ENCODE data around the gene FAR1.
"Not testable (repeated sequence)": the region's sequence is repeated elsewhere in the genome, so short reads cannot be mapped to it uniquely, and the experiment has no call there.

FAR1 gene

DNA sequence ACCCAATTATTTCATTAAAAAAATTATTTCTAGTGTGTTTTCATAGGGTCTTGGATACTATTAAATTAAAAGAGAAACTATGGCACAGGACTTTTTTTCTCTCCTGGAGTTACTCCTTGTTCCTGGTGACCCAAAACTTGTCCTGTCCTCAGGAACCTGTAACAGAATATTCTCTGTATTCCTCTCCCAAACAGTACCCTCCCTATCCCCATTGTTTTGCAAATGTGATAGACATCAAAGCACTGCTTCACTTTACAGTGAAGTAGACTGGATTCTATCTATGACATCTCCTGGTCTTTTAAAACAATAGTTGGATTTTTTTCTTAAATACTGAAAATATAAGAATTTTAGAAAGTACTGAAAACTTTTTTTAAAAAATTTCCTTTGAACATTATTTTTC lies 37.2 kb downstream of the FAR1 start:
- DNase-seq (ENCODE audit: low read depth) = no peak

DNA sequence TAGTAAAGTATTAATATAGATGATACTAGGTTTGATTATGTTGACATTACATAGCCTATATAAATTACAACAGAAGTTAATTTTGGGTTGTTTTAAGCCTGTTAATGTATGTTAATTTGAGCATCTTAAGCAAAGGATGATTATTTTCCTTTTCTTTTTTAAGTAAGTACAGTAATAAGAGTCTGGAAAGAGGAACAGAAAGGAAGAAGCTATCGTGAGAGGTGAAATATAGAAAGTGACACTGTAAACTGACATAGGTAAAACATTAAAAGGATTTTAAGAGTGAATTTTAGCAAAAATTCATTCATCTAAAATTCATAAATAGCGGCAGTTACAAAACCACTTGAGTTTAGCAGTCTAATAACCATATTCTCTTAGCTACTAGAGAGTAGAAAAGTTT lies 45.5 kb downstream of the FAR1 start:
- no peak for DNase-seq (ENCODE audit: low read depth)

DNA sequence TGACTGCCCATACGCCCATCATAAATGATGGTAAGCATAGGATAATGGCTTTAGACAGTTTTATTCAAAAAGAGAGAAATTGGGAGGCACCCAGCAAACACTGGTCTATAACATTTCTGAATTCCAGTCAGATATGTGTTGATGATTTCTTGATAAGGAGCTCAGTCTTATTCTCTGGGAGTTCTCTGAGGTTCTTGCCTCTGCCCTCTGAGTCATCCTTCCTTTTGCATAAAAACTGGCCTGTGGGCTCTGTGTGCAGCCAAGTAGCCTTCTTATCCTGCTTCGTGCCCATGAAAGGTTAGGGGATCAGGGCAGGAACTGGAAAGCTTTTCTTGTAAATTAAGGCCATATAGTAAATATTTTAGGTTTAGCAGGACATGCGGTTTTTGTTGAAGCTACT lies 48.9 kb downstream of the FAR1 start:
- DNase-seq (ENCODE audit: low read depth) = no peak

DNA sequence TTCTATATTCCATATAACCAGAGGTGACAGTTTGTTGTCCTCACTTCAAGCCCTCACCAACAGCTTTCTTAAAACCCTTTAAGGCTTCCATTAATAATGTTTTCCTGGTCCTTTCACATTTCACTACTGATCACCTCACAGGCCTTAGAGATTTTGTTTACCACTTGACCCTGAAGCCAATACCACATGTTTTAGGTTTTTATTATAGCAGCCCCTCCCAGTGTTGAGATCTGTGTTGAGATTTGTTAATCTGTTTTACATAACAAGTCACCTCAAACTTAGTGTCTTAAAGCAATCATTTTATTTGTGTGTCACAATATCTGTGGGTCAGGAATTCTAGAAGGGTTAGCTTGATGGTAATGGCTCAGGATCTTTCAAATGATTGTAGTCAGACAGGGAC lies 49.9 kb downstream of the FAR1 start:
- no peak for DNase-seq (ENCODE audit: low read depth)

DNA sequence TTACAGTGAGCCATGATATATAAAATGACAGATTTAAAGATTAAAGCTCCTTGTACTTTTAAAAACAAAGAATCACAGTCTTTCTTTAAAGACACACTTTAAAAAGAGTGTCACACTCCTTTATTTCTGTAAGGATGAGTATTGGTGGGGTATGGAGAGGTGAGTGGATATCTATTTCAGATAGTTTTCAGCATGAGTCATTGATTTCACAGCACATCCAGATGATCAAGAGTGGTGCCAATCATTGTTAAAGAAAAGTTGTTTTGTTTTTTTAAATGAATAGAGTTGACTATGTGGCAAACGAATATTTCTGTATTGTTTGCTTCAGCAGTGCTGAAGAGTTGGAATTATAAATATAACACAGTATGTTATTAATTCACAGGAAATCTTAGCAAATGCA lies 52.5 kb downstream of the FAR1 start:
- no peak for DNase-seq (ENCODE audit: low read depth)

DNA sequence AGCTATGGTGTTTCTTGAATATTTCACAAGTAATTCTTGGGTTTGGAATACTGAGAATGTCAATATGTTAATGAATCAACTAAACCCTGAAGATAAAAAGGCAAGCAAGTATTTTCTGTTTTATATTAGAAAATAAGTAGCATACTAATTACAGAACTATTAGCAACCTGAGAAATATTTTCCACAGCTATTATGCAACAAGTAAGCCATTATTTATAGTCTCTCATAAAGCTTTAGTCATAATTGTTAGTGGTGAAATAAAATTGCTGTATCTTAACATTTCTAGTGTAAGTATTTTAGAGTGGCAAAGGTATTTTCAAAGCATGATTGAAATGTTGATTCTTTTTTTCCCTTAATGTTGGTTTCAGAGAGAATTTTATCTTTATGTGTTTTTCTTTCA lies 53.3 kb downstream of the FAR1 start:
- DNase-seq (ENCODE audit: low read depth) = no peak

DNA sequence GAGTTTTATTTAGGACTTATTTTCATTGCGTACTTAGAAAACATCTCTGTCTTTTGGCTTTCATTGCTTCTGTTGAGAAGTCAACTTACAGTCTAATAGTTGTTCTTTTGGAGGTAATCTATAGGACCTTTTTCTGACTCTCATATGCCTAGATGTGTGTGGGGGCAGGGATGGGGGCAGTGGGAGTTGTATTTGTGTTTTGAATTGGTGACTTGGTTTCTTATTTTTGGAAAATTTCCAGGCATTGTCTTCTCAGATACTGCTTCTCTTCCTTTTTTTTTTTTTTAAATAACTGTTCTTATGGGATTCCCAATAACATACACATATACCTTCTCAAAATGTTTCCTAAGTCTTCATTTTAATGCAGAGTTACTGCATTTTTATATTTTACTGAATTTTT lies 58.0 kb downstream of the FAR1 start:
- DNase-seq (ENCODE audit: low read depth) = no peak

DNA sequence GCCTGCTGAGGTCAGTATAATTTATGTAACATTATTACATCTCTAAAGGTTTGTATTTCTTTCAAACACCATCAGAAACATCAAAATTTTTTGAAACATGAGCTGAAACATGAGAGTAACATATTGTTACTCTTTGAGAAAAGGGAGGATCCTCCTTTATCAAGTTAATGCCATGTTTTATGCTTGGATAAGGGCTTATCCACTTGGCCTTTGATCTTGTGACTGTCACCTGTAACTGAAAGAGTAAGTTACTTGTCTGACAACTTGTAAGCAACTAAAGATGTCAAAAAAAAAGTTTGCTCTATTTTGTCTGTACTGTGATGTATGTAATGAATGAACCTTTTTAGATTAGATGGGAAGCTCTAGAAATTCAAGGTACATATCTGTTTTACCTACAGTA lies 59.6 kb downstream of the FAR1 start:
- DNase-seq (ENCODE audit: low read depth) = no peak

DNA sequence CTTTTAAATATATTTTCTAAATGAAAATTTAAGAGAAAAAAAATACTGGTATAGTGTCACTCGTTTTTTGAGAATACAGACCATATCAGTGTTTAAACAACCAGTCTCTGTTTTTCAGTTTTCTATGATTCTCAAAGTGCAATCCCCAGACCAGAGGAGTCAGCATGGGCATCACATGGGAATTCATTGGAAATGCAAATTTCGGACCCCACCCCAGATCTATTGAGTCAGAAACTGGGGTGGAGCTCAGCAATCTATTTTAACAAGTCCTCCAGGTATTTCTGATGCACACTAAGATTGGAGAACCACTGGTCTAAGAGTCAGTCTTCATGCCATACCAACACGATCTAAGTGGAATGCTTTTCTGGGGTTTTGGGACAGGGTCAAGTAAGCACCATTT lies 66.1 kb downstream of the FAR1 start:
- DNase-seq (ENCODE audit: low read depth) = no peak

DNA sequence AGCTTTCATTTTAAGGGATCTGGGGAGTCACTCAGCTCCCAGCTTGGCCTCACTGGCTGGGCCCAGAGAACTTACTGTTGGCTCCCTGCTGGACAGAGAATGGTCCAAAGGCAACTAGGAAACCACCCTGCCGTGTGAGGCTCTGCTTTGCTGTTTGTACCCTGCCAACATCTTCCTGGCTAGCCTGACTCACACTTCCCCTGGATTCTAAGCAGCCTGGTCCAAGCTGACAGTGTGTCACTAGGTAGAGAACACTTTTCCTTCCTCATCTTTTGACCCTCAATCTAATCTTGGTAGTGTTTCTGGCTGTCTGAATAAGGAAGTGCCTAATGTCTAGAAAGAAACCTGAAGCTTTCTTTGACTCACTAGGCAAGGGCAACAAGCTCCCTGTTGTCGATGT lies 76.7 kb downstream of the FAR1 start:
- DNase-seq (ENCODE audit: low read depth) = no peak

DNA sequence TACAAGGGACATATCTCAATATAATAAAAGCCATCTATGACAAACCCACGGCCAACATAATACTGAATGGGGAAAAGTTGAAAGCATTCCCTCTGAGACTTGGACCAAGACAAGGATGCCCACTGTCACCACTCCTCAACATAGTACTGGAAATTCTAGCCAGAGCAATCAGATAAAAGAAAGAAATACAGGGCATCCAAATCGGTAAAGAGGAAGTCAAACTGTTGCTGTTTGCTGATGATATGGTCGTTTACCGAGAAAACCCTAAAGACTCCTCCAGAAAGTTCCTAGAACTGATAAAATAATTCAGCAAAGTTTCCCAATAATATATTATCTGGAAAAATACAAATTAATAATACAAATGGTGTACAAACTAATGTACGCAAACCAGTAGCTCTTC lies 84.8 kb downstream of the FAR1 start:
- DNase-seq (ENCODE audit: low read depth) = not testable (repeated sequence)

DNA sequence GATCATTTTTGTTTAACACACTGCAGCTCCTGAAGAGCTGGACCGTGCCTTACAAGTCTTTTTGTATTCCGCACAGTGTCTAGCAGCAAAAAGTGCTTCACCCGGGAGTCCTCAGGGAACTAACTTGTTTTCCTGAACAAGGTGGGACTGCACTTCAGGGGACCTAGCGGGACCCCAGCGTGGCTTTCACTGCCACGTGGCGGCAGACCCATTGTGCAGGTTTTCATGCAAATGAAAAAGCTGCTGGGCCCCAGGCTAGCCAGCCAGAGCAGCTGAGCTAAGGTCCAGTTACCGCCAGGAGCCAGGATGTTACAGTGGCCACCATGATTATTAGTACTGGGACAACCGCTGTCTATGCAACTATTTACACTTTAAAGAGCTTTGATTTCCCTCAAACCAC lies 90.6 kb downstream of the FAR1 start:
- no peak for DNase-seq (ENCODE audit: low read depth)

DNA sequence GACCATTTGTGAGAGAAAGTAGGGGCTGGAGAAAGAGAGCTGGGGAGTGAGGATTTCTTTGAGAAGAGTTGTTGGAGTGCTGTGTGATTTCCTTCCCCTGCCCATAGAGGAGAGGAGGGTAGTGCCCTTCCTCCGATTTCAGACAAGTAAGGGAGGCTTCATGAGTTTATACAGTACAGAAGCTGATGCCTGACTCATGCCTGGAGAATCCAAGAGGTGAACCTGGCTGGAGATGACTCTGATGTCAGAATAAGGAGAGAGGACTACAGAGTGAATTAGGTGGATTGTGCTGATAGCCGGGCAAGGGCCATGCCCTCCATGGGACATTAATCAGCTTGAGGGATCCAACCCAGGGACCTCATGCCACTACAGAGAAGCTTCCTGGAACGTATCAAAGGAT lies 91.6 kb downstream of the FAR1 start:
- DNase-seq (ENCODE audit: low read depth) = no peak

DNA sequence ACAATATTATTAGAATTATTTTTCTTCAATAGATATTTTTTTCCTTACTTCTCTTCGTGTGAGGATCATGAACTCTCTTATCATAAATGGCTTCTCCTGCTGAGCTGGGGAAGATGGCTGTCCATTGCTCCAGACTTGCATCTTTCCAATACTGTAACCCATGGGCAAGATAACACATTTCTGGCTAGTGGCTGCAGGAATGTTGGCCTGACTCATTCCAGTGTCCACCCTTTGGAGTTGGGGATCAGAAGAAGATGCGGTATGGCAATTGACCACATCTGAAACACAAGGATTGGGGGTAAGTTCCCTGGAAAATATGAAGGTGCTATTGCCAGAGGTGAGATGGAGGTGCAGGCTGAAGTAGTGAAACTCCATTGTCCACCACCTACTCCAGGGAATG lies 92.8 kb downstream of the FAR1 start:
- no peak for DNase-seq (ENCODE audit: low read depth)

DNA sequence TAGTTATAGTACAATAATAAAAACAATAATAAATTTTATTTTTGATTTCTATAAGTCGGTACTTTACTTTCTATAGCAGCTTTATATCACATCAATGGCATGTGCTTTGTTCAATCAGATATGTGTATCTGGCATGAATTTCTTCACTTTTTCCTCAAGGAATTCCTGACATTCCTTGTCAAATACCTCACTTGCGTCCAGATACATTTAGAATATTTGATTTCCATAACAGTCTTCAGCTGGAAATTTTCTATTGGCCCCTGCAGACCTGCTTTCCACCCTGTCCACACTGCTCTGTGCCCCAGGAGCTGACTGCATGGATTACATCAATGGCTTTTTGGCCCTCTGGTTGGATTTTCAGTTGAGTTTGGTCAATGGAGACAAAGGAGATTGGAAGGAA lies 93.2 kb downstream of the FAR1 start:
- no peak for DNase-seq (ENCODE audit: low read depth)

DNA sequence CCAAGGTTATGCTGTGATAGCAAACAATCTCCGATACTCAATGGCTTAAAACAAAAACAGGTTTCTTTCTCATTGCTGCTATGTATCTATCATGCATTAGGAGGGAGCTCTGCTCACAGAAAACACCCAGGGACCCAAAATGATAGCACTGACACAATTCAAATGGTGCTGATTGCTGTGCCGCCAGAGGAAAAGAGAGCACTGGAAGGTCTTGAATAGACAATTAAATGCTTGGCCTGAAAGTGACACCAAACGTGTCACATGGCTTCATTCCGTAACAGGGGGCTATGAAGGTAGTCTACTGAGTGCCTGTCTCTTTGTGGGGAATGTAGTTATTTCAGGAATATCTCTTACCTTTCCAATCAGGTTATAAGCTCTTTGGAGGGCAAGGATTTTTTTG lies 94.2 kb downstream of the FAR1 start:
- no peak for DNase-seq (ENCODE audit: low read depth)

DNA sequence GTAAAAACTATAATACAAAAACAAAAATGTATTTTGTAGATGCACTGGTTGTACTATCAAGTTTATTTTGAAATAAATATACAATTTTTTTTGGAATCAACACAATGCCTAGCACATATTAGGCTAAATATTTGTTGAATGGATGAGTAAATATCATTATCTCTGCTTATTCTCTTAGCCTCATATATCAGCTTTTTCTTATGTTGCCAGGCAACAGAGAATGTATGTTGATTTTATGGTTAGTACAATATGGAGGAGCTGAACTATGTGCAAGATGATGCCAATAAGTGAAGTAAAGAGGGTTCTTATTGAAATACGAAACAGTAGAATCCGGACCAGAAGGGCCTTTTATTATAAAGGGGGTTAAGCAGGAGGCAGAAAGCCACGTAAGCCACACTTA lies 94.9 kb downstream of the FAR1 start:
- no peak for DNase-seq (ENCODE audit: low read depth)

DNA sequence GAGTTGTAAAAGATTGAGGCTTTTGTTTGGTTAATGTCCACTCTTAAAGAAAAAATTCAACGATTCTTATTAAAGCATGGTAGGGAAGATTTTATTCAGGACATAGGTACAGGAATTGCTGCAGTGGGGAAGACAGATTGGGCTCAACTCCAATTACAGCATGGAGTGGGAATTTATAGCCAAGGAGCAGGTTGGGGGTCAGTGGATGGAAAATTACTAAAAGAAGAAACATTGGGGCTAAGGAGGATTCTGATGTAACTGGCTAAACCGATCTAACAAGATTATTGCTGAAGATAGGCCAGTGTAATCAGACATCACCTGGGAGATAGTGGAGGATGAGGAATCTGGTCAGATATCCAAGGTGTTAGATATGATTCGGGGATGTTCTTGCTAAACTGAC lies 97.4 kb downstream of the FAR1 start:
- DNase-seq (ENCODE audit: low read depth) = no peak

DNA sequence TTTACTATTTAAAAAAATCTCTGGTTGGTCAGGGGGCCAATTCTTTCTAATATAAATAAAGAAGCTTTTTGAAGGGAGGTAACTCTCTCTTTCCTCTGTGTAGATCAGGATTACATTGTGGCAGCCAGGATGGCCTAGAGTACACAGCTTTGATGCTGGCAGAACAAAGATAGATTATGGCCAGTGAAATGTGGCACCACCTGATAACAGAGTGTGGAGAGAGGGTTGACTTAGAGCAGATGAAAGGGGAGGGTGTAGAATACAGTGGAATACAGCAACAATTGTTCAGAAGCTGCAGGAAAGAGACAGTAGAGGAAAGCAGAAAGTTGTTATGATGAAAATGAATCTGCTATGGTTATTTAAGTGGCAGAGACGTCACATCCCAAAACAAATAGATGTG lies 99.0 kb downstream of the FAR1 start:
- DNase-seq (ENCODE audit: low read depth) = no peak

DNA sequence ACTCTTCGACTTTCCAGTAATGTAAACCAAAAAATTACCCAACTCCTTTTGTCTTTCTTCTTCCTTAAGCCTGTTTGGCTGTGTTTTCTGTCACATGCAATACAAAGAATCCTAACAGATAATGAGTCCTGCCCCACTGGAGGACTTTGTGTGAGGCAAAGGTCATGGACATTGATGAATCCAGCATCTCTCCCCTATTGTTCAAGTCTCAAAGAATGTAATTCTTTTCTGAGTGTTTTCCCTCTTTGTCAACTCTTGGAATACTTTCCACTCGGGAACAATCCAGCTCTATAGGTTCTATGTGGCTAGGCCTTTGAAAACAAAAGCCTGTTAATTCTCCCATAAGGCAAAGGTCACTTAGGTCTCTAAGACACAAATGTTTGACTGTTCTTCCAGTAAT lies 100.7 kb downstream of the FAR1 start:
- DNase-seq (ENCODE audit: low read depth) = no peak

DNA sequence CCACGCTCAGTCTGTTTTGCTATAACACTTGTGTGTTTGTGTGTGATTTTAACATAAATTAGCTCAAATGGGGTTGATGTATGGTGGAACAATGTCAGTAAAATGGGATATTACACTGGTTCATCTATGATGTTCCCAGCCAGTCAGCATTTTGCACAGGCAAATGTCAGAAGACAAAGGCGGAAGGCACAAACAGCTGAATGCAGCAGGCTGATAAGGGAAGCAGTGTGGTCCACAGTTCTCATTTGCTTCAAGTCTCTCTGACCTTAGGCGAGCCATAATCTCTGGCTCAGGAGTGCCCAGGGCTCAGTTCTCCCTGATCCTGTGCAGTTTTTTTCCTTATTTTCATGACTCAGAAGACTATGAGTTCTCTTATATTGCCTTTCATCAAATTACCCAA lies 102.7 kb downstream of the FAR1 start:
- no peak for DNase-seq (ENCODE audit: low read depth)

DNA sequence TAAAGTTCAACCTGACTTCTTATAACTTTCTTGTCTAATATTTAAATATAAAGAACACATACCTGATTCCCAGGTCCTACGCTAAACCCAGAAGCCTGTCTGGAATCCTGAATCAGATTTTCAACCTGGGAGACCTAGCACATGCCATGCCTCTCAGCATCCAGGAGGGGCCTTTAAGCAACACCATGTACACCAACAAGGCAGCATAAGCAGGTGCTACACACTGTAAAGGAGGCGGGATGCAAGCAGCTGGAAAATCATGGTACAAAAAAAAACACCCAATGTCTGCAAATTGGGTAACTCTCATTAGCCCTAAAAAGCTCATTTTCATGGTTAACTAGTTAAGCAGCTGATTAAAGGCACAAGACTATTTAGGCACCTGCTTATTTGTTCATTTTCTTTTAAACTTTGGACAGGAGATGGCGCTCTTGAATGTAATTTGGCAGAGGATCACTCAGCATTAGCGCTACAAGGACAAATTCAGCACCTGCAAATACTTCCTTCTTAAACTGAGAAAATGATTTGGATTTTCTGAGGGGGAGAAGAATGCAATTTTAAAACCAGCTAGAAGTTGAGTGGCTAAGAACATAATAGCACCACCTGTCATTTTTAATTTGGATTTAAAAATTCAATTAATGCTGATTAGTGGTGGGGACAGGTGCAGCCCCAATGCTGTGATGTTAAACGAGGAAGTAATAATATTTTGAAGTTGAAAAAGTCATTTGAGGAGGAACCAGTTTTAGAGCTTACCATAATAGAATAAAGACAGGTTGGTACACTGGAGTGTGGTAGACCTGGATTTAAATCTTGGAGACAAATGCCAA lies 104.0 kb downstream of the FAR1 start:
- DNase-seq (ENCODE audit: low read depth) = no peak

DNA sequence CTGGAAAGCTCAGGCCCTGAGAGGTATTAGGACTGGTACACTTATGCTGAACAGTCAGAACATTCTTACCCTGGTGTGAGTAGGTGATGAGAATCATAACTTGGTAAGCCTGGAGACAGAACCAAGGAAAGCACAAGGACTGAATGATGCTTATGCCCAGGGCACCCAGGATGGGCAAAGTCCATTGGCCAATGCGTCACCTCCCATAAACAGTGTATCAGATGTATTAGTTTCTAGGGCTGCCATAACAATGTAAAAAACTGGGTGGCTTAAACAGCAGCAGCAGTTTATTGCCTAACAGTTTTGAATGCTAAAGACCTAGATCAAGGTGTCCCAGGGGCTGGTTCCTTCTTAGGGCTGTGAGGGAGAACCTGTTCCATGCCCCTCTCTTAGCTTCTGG lies 107.0 kb downstream of the FAR1 start:
- no peak for DNase-seq (ENCODE audit: low read depth)

DNA sequence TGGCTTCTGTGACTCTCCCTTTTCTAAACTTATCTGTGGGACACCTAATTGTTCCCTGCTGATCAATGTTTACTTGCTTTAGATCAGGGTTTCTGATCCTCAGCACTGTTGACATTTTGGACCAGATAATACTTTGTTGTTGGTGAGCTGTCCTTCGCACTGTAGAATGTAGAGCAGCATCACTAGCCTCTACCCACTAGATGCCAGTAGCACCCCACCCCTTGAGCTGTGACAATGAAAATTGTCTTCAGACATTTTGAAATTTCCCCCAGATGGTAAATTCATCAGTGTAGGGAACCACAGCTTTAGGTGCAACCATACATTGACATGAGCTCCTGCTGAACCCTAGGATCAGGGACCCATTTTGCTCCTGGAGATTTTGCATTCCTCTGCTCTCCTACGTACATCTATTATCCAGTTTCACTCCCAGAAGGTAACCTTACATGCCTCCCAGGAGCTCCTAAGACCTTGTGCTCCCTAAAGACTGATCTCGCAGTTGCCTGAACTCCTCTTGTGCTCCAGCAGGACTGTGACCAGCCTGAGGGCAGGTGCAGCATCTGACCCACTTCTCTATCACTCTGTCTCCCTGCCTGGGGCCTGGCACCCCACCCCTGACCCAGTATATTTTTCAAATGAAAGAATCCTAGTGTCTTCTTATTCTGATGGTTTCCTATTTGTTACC lies 107.8 kb downstream of the FAR1 start:
- DNase-seq (ENCODE audit: low read depth) = no peak
